HEK293 (cell line): ENCODE measurements around the gene CBX2.

ENCODE experiments used
- CTCF ChIA-PET: fragments of 350-600 bp; formaldehyde crosslinking; extraction: SDS; loops from one replicate; lab custom pipeline; 2021; ENCODE audit warnings: antibody characterized with exemption; lab: Yijun Ruan, JAX
- POLR2A ChIA-PET: fragments of 300-600 bp; formaldehyde crosslinking; extraction: SDS; loops from one replicate; lab custom pipeline; 2020; ENCODE audit warnings: antibody characterized with exemption, inconsistent platforms; lab: Yijun Ruan, JAX
- H3K27ac ChIP-seq: fragments of 200-500 bp; sonication (Bioruptor generic); 2 replicates; pipeline ENCODE4 v1.5.1; 2014; ENCODE audit warnings: low read depth, low read length, control low read depth, inconsistent platforms; ENCODE audit errors: extremely low read depth
- H3K36me3 ChIP-seq, 2 experiments: fragments of 200-500 bp in 1 of 2; sonication (Bioruptor generic) in 1 of 2; 1 replicate in 1 of 2; 2 replicates in 1 of 2; pipeline ENCODE4 v1.5.1; 2014 to 2017; ENCODE audit warnings: inconsistent platforms in 2 of 2, low read length in 2 of 2; ENCODE audit not compliant: control insufficient read depth in 2 of 2, insufficient read depth in 1 of 2
- H3K4me1 ChIP-seq: fragments of 200-500 bp; sonication (Bioruptor generic); 2 replicates; pipeline ENCODE4 v1.5.1; 2014; ENCODE audit warnings: mild to moderate bottlenecking, low read length, inconsistent platforms; ENCODE audit not compliant: control insufficient read depth, insufficient read depth
- H3K4me3 ChIP-seq: 2 replicates; pipeline ENCODE4 v1.5.1; 2011; ENCODE audit warnings: low read depth, mild to moderate bottlenecking, control low read depth, low read length, moderate library complexity
- H3K9me3 ChIP-seq: fragments of 200-500 bp; sonication (Bioruptor generic); 2 replicates; pipeline ENCODE4 v1.5.1; 2014; ENCODE audit warnings: low read depth, low read length, inconsistent platforms; ENCODE audit not compliant: control insufficient read depth, insufficient read depth
- CTCF ChIP-seq: fragments of 450-650 bp; formaldehyde crosslinking; IDR thresholded peaks from 2 replicates; pipeline ENCODE4 v1.5.1; 2016; ENCODE audit warnings: missing biosample characterization, missing genetic modification characterization
- GLIS2 ChIP-seq: fragments of 450-650 bp; formaldehyde crosslinking; IDR thresholded peaks from 2 replicates; pipeline ENCODE4 v1.5.1; 2016; ENCODE audit warnings: missing biosample characterization, missing genetic modification characterization
- HIC1 ChIP-seq: fragments of 450-650 bp; formaldehyde crosslinking; IDR thresholded peaks from 2 replicates; pipeline ENCODE4 v1.5.1; 2016; ENCODE audit warnings: missing biosample characterization, missing genetic modification characterization
- HOXC10 ChIP-seq: sonication (generic); formaldehyde crosslinking; IDR thresholded peaks from 2 replicates; pipeline ENCODE4 v1.8.1; 2023; ENCODE audit warnings: mild to moderate bottlenecking, missing genetic modification reagents
- KLF10 ChIP-seq: fragments of 450-650 bp; IDR thresholded peaks from 2 replicates; pipeline ENCODE4 v1.5.1; 2018; ENCODE audit warnings: missing biosample characterization, mild to moderate bottlenecking, missing genetic modification characterization
- TRIM28 ChIP-seq: IDR thresholded peaks from 2 replicates; pipeline ENCODE4 v1.6.1; 2011; ENCODE audit warnings: low read length, control low read depth, borderline replicate concordance
- ZFP3 ChIP-seq: fragments of 450-650 bp; formaldehyde crosslinking; IDR thresholded peaks from 2 replicates; pipeline ENCODE4 v1.5.1; 2016; ENCODE audit warnings: low read depth, missing biosample characterization, missing genetic modification characterization
- ZNF174 ChIP-seq: fragments of 450-650 bp; formaldehyde crosslinking; IDR thresholded peaks from 2 replicates; pipeline ENCODE4 v1.5.0; 2017; ENCODE audit warnings: missing biosample characterization, mild to moderate bottlenecking, missing genetic modification characterization
- ZNF335 ChIP-seq: fragments of 450-650 bp; formaldehyde crosslinking; conservative IDR thresholded peaks from 2 replicates; pipeline ENCODE4 v1.5.1; 2016; ENCODE audit warnings: missing biosample characterization, missing genetic modification characterization
- ZNF529 ChIP-seq: fragments of 450-650 bp; formaldehyde crosslinking; IDR thresholded peaks from 2 replicates; pipeline ENCODE4 v1.5.1; 2017; ENCODE audit warnings: missing genetic modification characterization, missing biosample characterization; ENCODE audit not compliant: insufficient replicate concordance
- ZNF596 ChIP-seq: fragments of 450-650 bp; IDR thresholded peaks from 2 replicates; pipeline ENCODE4 v1.5.0; 2018; ENCODE audit warnings: missing biosample characterization, mild to moderate bottlenecking, missing genetic modification characterization, moderate library complexity
- ZSCAN4 ChIP-seq: fragments of 450-650 bp; formaldehyde crosslinking; IDR thresholded peaks from 2 replicates; pipeline ENCODE4 v1.5.1; 2017; ENCODE audit warnings: missing biosample characterization, missing genetic modification characterization
- TF ChIP-seq, protein P1 (sequence below): fragments of 450-650 bp; formaldehyde crosslinking; IDR thresholded peaks from 2 replicates; pipeline ENCODE4 v1.5.1; 2016; ENCODE audit warnings: missing biosample characterization, missing genetic modification characterization

The CBX2 gene

GRCh38 chr17:79806446-79806760 lies 28.5 kb downstream of the CBX2 start:
- Histone ChIP-seq H3K4me1 (peaks cover 9% of the 10 kb centered on the region), H3K27ac (no peak overlapping the region), H3K9me3 (no peaks in the 10 kb centered on the region), H3K36me3 (no peaks in the 10 kb centered on the region), H3K4me3 (no peak overlapping the region)
- POLR2A ChIA-PET, result interaction anchor here (4.0 kb wide), 1 partner anchor 10 kb away, joined by 24 read pairs; the partner anchor contains the start of gene CBX8
- CTCF ChIA-PET, result interaction anchor here (0.7 to 4.1 kb wide), 3 partner anchors 8 to 64 kb away, joined by 3 to 18 read pairs (median 6); no protein-coding TSS in a partner anchor
- TF ChIP-seq GLIS2 (no peak), ZFP3 (tag by site-specific recombination) (no peak), CTCF (tag by site-specific recombination) (peak; percentile 10)

- TF ChIP-seq ZNF596 (tag by site-specific recombination) (no peak), ZSCAN4 (peak; percentile 70; the same call in 1 of the 2 replicates), HIC1 (tag by site-specific recombination) (peak; percentile 32; the same call in 1 of the 2 replicates), ZNF529 (no peak), ZNF174 (tag by site-specific recombination) (no peak), HOXC10 (no peak), TRIM28 (no peak), ZNF335 (tag by site-specific recombination) (peak; percentile 91), KLF10 (no peak)
- TF ChIP-seq, protein P1, sequence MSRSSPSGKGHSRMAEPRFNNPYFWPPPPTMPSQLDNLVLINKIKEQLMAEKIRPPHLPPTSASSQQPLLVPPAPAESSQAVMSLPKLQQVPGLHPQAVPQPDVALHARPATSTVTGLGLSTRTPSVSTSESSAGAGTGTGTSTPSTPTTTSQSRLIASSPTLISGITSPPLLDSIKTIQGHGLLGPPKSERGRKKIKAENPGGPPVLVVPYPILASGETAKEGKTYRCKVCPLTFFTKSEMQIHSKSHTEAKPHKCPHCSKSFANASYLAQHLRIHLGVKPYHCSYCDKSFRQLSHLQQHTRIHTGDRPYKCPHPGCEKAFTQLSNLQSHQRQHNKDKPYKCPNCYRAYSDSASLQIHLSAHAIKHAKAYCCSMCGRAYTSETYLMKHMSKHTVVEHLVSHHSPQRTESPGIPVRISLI (tag by site-specific recombination), result no peak
- H3K36me3 ChIP-seq, result no peaks in the 10 kb centered on the region
- peaks cover 14% of the 10 kb centered on the region for H3K4me1 ChIP-seq
- H3K4me3 ChIP-seq, result no peak overlapping the region
- CTCF ChIA-PET, result interaction anchor here (0.6 to 4.1 kb wide), 9 partner anchors 7 to 186 kb away, joined by 3 to 18 read pairs (median 7); partner anchors contain the start of gene CBX4
- POLR2A ChIA-PET, result interaction anchor here (0.9 to 4.0 kb wide), 3 partner anchors 10 to 32 kb away, joined by 3 to 24 read pairs (median 17); partner anchors contain the start of genes CBX4 and CBX8
- H3K27ac ChIP-seq, result no peak overlapping the region
- no peaks in the 10 kb centered on the region for H3K9me3 ChIP-seq
These were observed 29.1 kb downstream of the CBX2 start for GRCh38 chr17:79806863-79807720.
